GM12872 (cell line): ENCODE data around the gene COL5A3.

Experiments used
- TF ChIP-seq, protein P1 (sequence below): IDR thresholded peaks from 3 replicates; pipeline ENCODE4 v1.5.1; 2011; ENCODE audit warnings: low read depth, mild to moderate bottlenecking, low read length, moderate library complexity; ENCODE audit not compliant: insufficient read depth

Gene COL5A3

DNA sequence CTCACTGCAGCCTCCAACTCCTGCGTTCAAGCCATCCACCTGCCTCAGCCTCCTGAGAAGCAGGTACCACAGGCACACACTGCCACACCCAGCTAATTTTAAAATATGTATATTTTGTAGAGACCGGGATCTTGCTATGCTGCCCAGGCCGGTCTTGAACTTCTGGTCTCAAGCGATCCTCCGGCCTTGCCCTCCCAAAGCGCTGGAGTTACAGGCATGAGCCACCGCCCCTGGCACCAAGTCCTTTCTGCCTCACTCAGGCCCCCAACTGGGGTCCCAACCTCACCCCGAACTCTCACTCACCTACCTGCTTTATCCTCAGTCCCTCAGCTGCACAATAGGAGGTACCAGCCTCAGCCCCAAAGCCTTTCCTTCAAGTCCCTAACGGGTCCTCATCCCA, 635 bp upstream of the COL5A3 start:
- TF ChIP-seq, protein P1, sequence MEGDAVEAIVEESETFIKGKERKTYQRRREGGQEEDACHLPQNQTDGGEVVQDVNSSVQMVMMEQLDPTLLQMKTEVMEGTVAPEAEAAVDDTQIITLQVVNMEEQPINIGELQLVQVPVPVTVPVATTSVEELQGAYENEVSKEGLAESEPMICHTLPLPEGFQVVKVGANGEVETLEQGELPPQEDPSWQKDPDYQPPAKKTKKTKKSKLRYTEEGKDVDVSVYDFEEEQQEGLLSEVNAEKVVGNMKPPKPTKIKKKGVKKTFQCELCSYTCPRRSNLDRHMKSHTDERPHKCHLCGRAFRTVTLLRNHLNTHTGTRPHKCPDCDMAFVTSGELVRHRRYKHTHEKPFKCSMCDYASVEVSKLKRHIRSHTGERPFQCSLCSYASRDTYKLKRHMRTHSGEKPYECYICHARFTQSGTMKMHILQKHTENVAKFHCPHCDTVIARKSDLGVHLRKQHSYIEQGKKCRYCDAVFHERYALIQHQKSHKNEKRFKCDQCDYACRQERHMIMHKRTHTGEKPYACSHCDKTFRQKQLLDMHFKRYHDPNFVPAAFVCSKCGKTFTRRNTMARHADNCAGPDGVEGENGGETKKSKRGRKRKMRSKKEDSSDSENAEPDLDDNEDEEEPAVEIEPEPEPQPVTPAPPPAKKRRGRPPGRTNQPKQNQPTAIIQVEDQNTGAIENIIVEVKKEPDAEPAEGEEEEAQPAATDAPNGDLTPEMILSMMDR: no peak

DNA sequence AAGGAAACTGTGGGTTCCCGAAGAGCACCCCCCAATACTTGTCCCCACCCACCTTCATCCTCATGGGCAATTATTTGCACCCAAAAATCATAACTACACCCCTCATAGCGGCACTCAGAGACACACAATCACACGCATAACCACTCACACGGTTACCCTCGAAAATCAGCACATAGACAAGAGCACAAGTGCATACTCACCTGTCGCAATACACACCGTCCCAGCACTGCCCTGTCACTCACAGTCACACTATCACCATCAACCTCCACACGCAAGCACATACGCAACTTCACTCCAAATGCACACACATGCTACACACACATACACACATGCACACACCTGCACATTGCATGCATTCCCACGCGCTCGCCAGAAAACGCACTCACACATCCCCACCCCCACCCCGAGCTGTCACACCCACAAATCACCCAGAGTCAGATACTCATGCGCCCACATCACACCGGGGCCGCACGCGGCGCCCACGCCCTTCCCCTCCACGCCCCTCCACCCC, 535 bp downstream of the COL5A3 start:
- TF ChIP-seq, protein P1: no peak

DNA sequence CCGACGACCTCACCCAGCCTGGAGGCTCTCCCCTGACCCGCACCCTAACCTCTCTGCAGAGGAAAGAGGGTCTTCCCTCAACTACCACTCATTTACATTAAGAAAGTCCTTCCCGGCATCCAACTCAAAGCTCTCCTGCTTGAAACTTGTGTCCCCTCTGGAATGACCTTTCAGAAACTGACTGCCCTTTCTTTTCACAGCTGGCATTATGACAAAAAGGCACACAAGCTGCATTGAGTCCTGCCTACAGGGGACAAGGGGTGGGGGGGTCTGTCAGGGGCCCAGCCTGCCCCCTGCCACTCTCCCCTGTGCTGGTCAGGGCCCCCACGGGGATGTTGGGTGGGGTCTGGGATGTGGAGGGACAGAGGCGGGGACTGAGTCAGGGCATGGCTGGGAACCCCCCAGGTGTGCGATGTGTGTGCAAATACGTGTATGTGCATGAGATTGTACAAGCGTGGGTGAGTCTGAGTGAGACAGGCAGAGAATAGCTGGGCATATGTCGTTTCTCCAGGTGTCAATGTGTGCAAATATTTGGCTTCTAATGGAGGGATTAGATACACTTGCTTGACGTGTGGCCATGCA, 2.0 kb downstream of the COL5A3 start:
- TF ChIP-seq, protein P1: no peak

DNA sequence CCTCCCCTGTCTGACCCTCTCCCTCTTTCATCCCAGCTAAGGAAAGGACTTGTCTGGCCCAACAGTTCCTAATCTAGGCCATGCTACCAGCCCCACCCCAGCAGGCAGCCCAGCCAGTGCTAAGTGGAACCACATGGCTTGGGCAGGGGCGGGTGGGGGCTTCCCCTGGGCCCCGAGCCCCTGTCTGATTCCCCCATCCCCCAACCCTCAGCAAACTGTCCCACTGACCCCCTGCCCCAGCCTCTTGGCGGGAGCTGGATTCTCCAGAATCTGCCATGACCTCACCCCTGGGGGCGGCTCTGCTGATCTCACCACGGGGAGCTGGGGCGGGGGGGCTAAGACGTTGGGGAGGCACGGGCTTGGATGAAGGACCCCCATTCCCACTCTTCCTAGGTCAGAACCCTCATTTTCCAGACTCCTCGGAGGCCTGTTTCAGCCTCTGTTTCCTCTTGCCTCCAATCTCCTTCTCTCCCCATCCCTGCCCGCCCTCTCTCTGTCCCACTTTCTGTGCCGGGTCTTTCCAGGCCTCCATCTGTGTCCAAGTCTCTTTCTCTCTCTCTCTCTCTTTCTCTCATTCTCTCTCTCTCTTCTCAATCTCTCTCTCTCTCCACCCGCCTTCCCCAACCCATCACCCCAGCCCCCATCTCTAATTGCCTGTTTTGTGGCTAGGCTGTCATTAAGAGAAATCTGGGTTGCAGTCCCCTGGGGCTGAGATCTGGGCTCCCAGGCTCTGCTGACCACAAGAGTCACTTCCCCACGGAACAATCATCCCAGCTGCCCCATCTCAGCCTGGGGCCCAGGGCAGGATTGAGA, 2.7 kb downstream of the COL5A3 start:
- TF ChIP-seq, protein P1: no peak

DNA sequence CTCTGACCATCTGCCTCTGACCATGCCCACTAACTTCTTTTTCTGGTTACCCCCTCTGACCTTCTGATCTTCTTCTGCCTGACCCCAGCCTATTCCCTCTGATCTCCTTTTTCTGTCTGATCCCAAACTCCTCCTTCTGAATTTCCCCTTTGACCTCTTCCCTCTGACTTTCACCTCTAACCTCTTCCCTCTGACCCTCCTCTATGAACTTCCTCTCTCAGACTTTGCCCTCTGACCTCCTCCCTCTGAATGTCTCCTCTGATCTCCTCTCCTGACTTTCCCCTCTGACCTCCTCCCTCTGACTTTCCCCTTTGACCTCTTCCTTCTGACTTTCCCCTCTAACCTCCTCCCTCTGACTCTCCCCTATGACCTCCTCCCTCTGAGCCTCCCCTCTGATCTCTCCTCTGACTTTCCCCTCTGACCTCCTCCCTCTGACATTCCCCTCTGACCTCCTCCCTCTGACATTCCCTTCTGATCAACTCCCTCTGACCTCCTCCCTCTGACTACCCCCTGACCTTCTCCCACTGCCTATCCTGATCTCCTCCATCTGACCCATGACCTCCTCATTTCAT, 3.5 kb downstream of the COL5A3 start:
- TF ChIP-seq, protein P1: no peak

DNA sequence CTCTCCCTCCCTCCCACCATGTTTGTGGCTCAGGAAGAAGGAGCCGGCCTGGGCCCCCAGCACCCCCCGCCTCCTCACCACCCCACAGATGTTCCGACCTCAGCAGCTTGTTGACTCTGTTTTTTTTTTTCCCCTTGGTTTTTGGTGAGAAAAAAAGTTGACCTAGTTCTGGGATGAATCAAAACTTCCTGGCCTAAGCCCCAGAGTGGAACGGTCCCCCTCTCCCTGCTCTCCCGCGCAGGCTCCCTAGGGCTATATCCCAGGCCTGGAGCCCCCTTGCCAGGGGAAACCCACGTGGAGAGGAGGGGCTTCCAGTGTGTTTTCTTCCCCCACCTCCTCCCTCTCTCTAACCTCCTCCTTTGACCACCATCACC, 4.0 kb downstream of the COL5A3 start:
- TF ChIP-seq, protein P1: no peak

DNA sequence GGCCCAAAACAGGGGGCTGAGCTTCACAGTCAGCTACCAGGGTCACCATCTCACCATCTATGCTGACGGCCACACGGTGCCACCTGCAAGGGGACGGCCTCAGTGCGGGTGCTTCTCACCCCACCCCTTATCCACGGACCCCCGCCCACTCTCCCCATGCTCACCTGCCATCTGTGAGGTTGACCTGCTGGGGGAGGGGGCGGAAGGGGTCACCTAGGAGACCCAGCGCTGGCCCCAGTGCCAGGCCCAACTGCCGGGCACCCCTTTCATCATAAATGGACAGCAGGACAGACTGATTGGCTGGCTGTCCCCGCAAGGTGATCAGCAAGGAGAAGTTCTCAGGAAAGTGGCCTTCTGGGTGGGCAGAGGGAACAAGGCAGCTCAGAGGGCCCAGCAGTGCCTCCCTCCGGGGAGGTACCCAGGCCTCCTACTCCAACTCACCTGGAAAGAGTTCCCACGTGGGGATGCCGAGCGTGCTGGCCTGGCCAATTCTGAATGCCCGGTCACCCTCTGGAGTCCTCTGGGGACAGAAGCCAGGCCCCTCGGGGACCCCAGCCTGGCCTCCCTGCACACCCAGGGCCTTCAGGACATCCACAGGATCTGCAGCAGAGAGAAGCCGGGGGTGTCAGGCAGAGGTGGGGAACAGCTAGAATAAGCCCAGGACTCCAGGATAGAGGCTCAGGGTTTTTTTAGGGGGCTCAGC, 4.5 kb downstream of the COL5A3 start:
- TF ChIP-seq, protein P1: no peak
